ENCODE measurements around the gene TMEM179B.
"Not testable (repeated sequence)": the region's sequence is repeated elsewhere in the genome, so short reads cannot be mapped to it uniquely, and the experiment has no call there.

Gene TMEM179B

GRCh38 chr11:62757846-62758788, 29.1 kb upstream of the TMEM179B start:
- Histone ChIP-seq H3K9ac (ENCODE audit: insufficient read length) (no peak overlapping the region), H3K9me3 (ENCODE audit: low read depth, low read length) (no peaks in the 10 kb centered on the region), H3K27ac (no peak overlapping the region), H3K36me3 (ENCODE audit: insufficient read depth, low read length) (peaks cover 5% of the 10 kb centered on the region; the same call in 1 of the 2 replicates), H3K4me3 (no peak overlapping the region)
- TF ChIP-seq EZH2 (IDR thresholded peaks at IDR 0.05): no peak
- no peak for TF ChIP-seq FOXP2 (optimal IDR thresholded peaks at IDR 0.05; ENCODE audit: control extremely low read depth, extremely low read length, insufficient read depth)
- TF ChIP-seq POLR2AphosphoS5 (IDR thresholded peaks at IDR 0.05; ENCODE audit: borderline replicate concordance, low read depth, low read length): no peak
- DNase-seq (ENCODE audit: low read depth, low spot score): no peak

- H3K9ac ChIP-seq (ENCODE audit: insufficient read length); H3K27ac ChIP-seq; H3K36me3 ChIP-seq (ENCODE audit: insufficient read depth, low read length); H3K9me3 ChIP-seq (ENCODE audit: low read depth, low read length); DNase-seq (ENCODE audit: low read depth, low spot score): not testable (repeated sequence)
- peak overlapping the region; percentile 99 for H3K4me3 ChIP-seq
These were observed 26.4 kb upstream of the TMEM179B start for GRCh38 chr11:62760867-62761227.

DNA sequence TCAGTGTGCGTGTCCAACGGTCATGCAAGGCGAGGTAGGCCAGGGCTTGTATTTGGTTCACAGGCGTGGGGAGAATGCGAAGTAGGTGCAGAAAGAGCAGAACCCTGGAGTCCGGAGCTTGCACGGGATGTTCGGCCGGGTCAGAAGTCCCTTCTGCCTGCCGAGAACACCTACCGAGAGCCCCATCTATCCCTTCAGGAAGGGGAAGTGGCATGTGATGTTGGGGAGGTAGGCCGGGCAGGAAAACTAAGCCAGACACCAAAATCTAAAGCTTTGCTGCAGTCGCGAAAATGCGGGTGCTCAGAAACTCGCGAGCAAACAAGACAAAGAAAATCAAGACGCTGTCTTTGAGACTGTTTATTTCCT, 16.4 kb upstream of the TMEM179B start:
- peaks cover 26% of the 10 kb centered on the region; the same call in 1 of the 2 replicates for H3K36me3 ChIP-seq (ENCODE audit: insufficient read depth, low read length)
- peak overlapping the region; percentile 93 for H3K4me3 ChIP-seq
- peak overlapping the region; percentile 82 for H3K9ac ChIP-seq (ENCODE audit: insufficient read length)
- H3K9me3 ChIP-seq (ENCODE audit: low read depth, low read length): no peaks in the 10 kb centered on the region
- peak overlapping the region; percentile 87 for H3K27ac ChIP-seq
- DNase-seq (ENCODE audit: low read depth, low spot score): no peak
- TF ChIP-seq POLR2AphosphoS5 (IDR thresholded peaks at IDR 0.05; ENCODE audit: borderline replicate concordance, low read depth, low read length) (no peak), FOXP2 (optimal IDR thresholded peaks at IDR 0.05; ENCODE audit: control extremely low read depth, extremely low read length, insufficient read depth) (no peak), EZH2 (IDR thresholded peaks at IDR 0.05) (no peak)

GRCh38 chr11:62771144-62772021, 15.8 kb upstream of the TMEM179B start, which contains the start of gene TAF6L:
Gene TAF6L (plus strand): TSS chr11:62771396. CDS start chr11:62775784, 4,388 bp downstream.
- Histone ChIP-seq H3K9me3 (ENCODE audit: low read depth, low read length) (no peaks in the 10 kb centered on the region), H3K9ac (ENCODE audit: insufficient read length) (peak within 1 kb of the TSS; percentile 86), H3K36me3 (ENCODE audit: insufficient read depth, low read length) (peaks cover 28% of the 10 kb centered on the region; the same call in 1 of the 2 replicates), H3K27ac (peak within 1 kb of the TSS; percentile 87), H3K4me3 (peak within 1 kb of the TSS; percentile 93)
- TF ChIP-seq POLR2AphosphoS5 (IDR thresholded peaks at IDR 0.05; ENCODE audit: borderline replicate concordance, low read depth, low read length): peak; percentile 75; the same call in 1 of the 2 replicates
- TF ChIP-seq FOXP2 (optimal IDR thresholded peaks at IDR 0.05; ENCODE audit: control extremely low read depth, extremely low read length, insufficient read depth): no peak
- peak; percentile 80 for DNase-seq (ENCODE audit: low read depth, low spot score)

GRCh38 chr11:62774407-62774806, 12.8 kb upstream of the TMEM179B start:
- no peak for DNase-seq (ENCODE audit: low read depth, low spot score)
- H3K9me3 ChIP-seq (ENCODE audit: low read depth, low read length): no peaks in the 10 kb centered on the region
- peaks cover 41% of the 10 kb centered on the region; the same call in 1 of the 2 replicates for H3K36me3 ChIP-seq (ENCODE audit: insufficient read depth, low read length)
- TF ChIP-seq EZH2 (IDR thresholded peaks at IDR 0.05) (no peak), POLR2AphosphoS5 (IDR thresholded peaks at IDR 0.05; ENCODE audit: borderline replicate concordance, low read depth, low read length) (no peak), FOXP2 (optimal IDR thresholded peaks at IDR 0.05; ENCODE audit: control extremely low read depth, extremely low read length, insufficient read depth) (no peak)
- H3K9ac ChIP-seq (ENCODE audit: insufficient read length): no peak overlapping the region
- no peak overlapping the region for H3K4me3 ChIP-seq
- H3K27ac ChIP-seq: no peak overlapping the region

DNA sequence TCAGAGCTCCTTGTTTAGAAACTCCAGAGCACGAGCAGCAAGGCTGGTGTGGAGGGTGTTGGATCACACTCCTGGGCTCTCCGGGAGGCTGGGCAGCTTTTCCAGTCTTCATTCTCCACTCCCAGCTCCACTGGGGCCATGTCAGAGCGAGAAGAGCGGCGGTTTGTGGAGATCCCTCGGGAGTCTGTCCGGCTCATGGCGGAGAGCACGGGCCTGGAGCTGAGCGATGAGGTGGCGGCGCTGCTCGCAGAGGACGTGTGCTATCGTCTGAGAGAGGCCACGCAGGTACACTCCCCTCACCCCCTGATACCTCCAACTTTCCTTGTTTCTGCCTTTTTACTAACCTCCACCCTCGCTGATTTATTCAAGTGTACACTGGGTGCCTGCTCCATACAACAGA, 11.6 kb upstream of the TMEM179B start:
- Histone ChIP-seq H3K9me3 (ENCODE audit: low read depth, low read length) (no peaks in the 10 kb centered on the region), H3K4me3 (no peak overlapping the region), H3K36me3 (ENCODE audit: insufficient read depth, low read length) (peaks cover 46% of the 10 kb centered on the region; the same call in 1 of the 2 replicates), H3K9ac (ENCODE audit: insufficient read length) (no peak overlapping the region), H3K27ac (no peak overlapping the region)
- no peak for TF ChIP-seq POLR2AphosphoS5 (IDR thresholded peaks at IDR 0.05; ENCODE audit: borderline replicate concordance, low read depth, low read length)
- DNase-seq (ENCODE audit: low read depth, low spot score): no peak

DNA sequence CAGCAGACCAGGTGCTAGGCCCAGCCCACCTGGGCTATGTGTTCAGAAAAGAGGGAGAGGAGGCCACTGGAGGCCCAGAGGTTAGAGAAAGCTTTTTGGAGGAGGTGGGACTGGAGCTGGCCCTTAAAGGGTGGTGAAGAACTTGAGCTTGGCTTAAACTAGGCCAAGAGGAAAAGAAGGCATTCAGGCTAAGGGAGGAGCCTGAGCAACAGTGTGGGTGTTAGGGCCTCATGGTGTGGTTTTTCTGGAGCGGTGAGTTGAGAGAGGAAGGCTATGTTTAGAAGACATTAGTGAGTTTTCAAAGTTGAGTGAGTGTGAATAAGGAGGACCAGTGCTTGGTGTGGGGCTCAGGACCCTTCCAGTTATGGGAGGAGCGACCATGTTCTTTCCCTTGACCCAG, 9.8 kb upstream of the TMEM179B start:
- Histone ChIP-seq H3K9me3 (ENCODE audit: low read depth, low read length) (no peaks in the 10 kb centered on the region), H3K36me3 (ENCODE audit: insufficient read depth, low read length) (peaks cover 54% of the 10 kb centered on the region; the same call in 1 of the 2 replicates), H3K9ac (ENCODE audit: insufficient read length) (no peak overlapping the region), H3K4me3 (no peak overlapping the region), H3K27ac (no peak overlapping the region)
- TF ChIP-seq POLR2AphosphoS5 (IDR thresholded peaks at IDR 0.05; ENCODE audit: borderline replicate concordance, low read depth, low read length) (no peak), FOXP2 (optimal IDR thresholded peaks at IDR 0.05; ENCODE audit: control extremely low read depth, extremely low read length, insufficient read depth) (no peak), EZH2 (IDR thresholded peaks at IDR 0.05) (no peak)
- no peak for DNase-seq (ENCODE audit: low read depth, low spot score)

GRCh38 chr11:62778441-62778840, 8.8 kb upstream of the TMEM179B start:
- Histone ChIP-seq H3K4me3 (no peak overlapping the region), H3K9ac (ENCODE audit: insufficient read length) (no peak overlapping the region), H3K27ac (no peak overlapping the region), H3K9me3 (ENCODE audit: low read depth, low read length) (no peaks in the 10 kb centered on the region), H3K36me3 (ENCODE audit: insufficient read depth, low read length) (peaks cover 58% of the 10 kb centered on the region; the same call in 1 of the 2 replicates)
- TF ChIP-seq EZH2 (IDR thresholded peaks at IDR 0.05) (no peak), FOXP2 (optimal IDR thresholded peaks at IDR 0.05; ENCODE audit: control extremely low read depth, extremely low read length, insufficient read depth) (no peak), POLR2AphosphoS5 (IDR thresholded peaks at IDR 0.05; ENCODE audit: borderline replicate concordance, low read depth, low read length) (no peak)
- DNase-seq (ENCODE audit: low read depth, low spot score): no peak

Data from SK-N-MC (cell line).